Activated CD4-positive, alpha-beta memory T cell treated with anti-CD3 and anti-CD28 coated beads, Interleukin-2, amount 10 ng/mL, durations not matched to agents 7 days and 5 days (primary cell): Measurements from ENCODE around the gene GLI3. TPM values are rescaled to one million over a fixed set of nuclear protein-coding genes. Genes with fewer than 3 reads are reported as not detected.

Source experiments
- CTCF ChIA-PET: fragments of 350-600 bp; sonication (Branson Sonifier 250); formaldehyde crosslinking; loops from one replicate; lab custom pipeline; 2021; ENCODE audit warnings: antibody characterized with exemption, inconsistent platforms; lab: Charles Lee
- POLR2A ChIA-PET: fragments of 350-600 bp; sonication (Branson Sonifier 250); formaldehyde crosslinking; loops from one replicate; lab custom pipeline; 2021; ENCODE audit warnings: antibody characterized with exemption; lab: Charles Lee
- DNase-seq: peaks from one replicate; pipeline ENCODE4 v3.0.0-alpha.2; 2020
- H3K27ac Mint-ChIP-seq: one replicate; pipeline ENCODE4 v1.8.0; 2021; ENCODE audit warnings: mild to moderate bottlenecking, mixed read lengths
- H3K27me3 Mint-ChIP-seq: one replicate; pipeline ENCODE4 v1.8.0; 2021; ENCODE audit warnings: mixed read lengths
- H3K36me3 Mint-ChIP-seq: one replicate; pipeline ENCODE4 v1.8.0; 2021; ENCODE audit warnings: low read depth, mixed read lengths
- H3K4me1 Mint-ChIP-seq: one replicate; pipeline ENCODE4 v1.8.0; 2021; ENCODE audit warnings: mixed read lengths
- H3K4me3 Mint-ChIP-seq: one replicate; pipeline ENCODE4 v1.8.0; 2021; ENCODE audit warnings: mild to moderate bottlenecking, mixed read lengths
- H3K9me3 Mint-ChIP-seq: one replicate; pipeline ENCODE4 v1.8.0; 2021; ENCODE audit warnings: mixed read lengths
- total RNA-seq, 2 experiments: library from RNA; stranded (reverse); gene quantifications; one replicate each; pipeline ENCODE4 v1.2.3, GENCODE V29; 2021

Gene GLI3
- total RNA-seq, 2 experiments from 2014 or later: not detected

- Mint-ChIP-seq H3K27ac (no peak overlapping the region), H3K36me3 (no peaks in the 10 kb centered on the region), H3K4me3 (no peak overlapping the region), H3K4me1 (no peaks in the 10 kb centered on the region), H3K27me3 (peaks cover 5% of the 10 kb centered on the region), H3K9me3 (no peaks in the 10 kb centered on the region)
- ChIA-PET POLR2A (no interaction called here), CTCF (no interaction called here)
- no peak for DNase-seq
Observed at GRCh38 chr7:41964849-41965745, 271.9 kb downstream of the GLI3 start.

GRCh38 chr7:41964183-41964753, 272.7 kb downstream of the GLI3 start:
- Mint-ChIP-seq H3K4me3 (no peak overlapping the region), H3K4me1 (no peaks in the 10 kb centered on the region), H3K27ac (no peak overlapping the region), H3K27me3 (peaks cover 5% of the 10 kb centered on the region), H3K36me3 (no peaks in the 10 kb centered on the region), H3K9me3 (no peaks in the 10 kb centered on the region)
- CTCF ChIA-PET: no interaction called here
- POLR2A ChIA-PET: no interaction called here
- no peak for DNase-seq

GRCh38 chr7:41956705-41957104, 280.3 kb downstream of the GLI3 start:
- no peaks in the 10 kb centered on the region for H3K4me1 Mint-ChIP-seq
- H3K4me3 Mint-ChIP-seq: no peak overlapping the region
- no peaks in the 10 kb centered on the region for H3K9me3 Mint-ChIP-seq
- H3K36me3 Mint-ChIP-seq: no peaks in the 10 kb centered on the region
- CTCF ChIA-PET: no interaction called here
- no peak overlapping the region for H3K27ac Mint-ChIP-seq
- H3K27me3 Mint-ChIP-seq: peaks cover 9% of the 10 kb centered on the region
- DNase-seq: no peak
- POLR2A ChIA-PET: no interaction called here

GRCh38 chr7:41955893-41956675, 280.9 kb downstream of the GLI3 start:
- ChIA-PET POLR2A (no interaction called here), CTCF (interaction anchor here (1.5 kb wide), 1 partner anchor 15 kb away, joined by 5 read pairs; no protein-coding TSS in a partner anchor)
- H3K4me3 Mint-ChIP-seq: no peak overlapping the region
- DNase-seq: no peak
- no peaks in the 10 kb centered on the region for H3K9me3 Mint-ChIP-seq
- H3K27me3 Mint-ChIP-seq: peaks cover 9% of the 10 kb centered on the region
- no peaks in the 10 kb centered on the region for H3K36me3 Mint-ChIP-seq
- no peaks in the 10 kb centered on the region for H3K4me1 Mint-ChIP-seq
- no peak overlapping the region for H3K27ac Mint-ChIP-seq

- Mint-ChIP-seq H3K36me3 (no peaks in the 10 kb centered on the region), H3K9me3 (no peaks in the 10 kb centered on the region), H3K4me1 (no peaks in the 10 kb centered on the region), H3K27me3 (peaks cover 9% of the 10 kb centered on the region), H3K4me3 (no peak overlapping the region), H3K27ac (no peak overlapping the region)
- ChIA-PET CTCF (interaction anchor here (1.5 kb wide), 1 partner anchor 15 kb away, joined by 5 read pairs; no protein-coding TSS in a partner anchor), POLR2A (no interaction called here)
- no peak for DNase-seq
Observed at GRCh38 chr7:41955451-41955850, 281.6 kb downstream of the GLI3 start.

GRCh38 chr7:41954976-41955375, 282.0 kb downstream of the GLI3 start:
- Mint-ChIP-seq H3K4me1 (no peaks in the 10 kb centered on the region), H3K9me3 (no peaks in the 10 kb centered on the region), H3K36me3 (no peaks in the 10 kb centered on the region), H3K27me3 (peaks cover 9% of the 10 kb centered on the region), H3K4me3 (no peak overlapping the region), H3K27ac (no peak overlapping the region)
- ChIA-PET POLR2A (no interaction called here), CTCF (interaction anchor here (0.7 to 1.5 kb wide), 2 partner anchors 12 to 14 kb away, joined by 3 to 5 read pairs; no protein-coding TSS in a partner anchor)
- no peak for DNase-seq

- Mint-ChIP-seq H3K36me3 (no peaks in the 10 kb centered on the region), H3K9me3 (no peaks in the 10 kb centered on the region), H3K4me1 (no peaks in the 10 kb centered on the region), H3K27me3 (peaks cover 2% of the 10 kb centered on the region), H3K27ac (no peak overlapping the region), H3K4me3 (no peak overlapping the region)
- CTCF ChIA-PET: no interaction called here
- DNase-seq: no peak
- POLR2A ChIA-PET: no interaction called here
Observed at GRCh38 chr7:41948503-41948902, 288.5 kb downstream of the GLI3 start.

GRCh38 chr7:41943094-41943577, 293.9 kb downstream of the GLI3 start:
- ChIA-PET POLR2A (no interaction called here), CTCF (interaction anchor here (0.7 to 1.6 kb wide), 13 partner anchors 9 to 987 kb away, joined by 3 to 7 read pairs (median 3); no protein-coding TSS in a partner anchor)
- no peak overlapping the region for H3K27ac Mint-ChIP-seq
- no peaks in the 10 kb centered on the region for H3K9me3 Mint-ChIP-seq
- H3K36me3 Mint-ChIP-seq: no peaks in the 10 kb centered on the region
- no peak overlapping the region for H3K4me3 Mint-ChIP-seq
- peak; percentile 72 for DNase-seq
- H3K4me1 Mint-ChIP-seq: peaks cover 2% of the 10 kb centered on the region
- H3K27me3 Mint-ChIP-seq: peaks cover 18% of the 10 kb centered on the region

- Mint-ChIP-seq H3K36me3 (no peaks in the 10 kb centered on the region), H3K9me3 (no peaks in the 10 kb centered on the region), H3K4me3 (no peak overlapping the region), H3K27ac (no peak overlapping the region), H3K27me3 (peaks cover 18% of the 10 kb centered on the region), H3K4me1 (peaks cover 2% of the 10 kb centered on the region)
- ChIA-PET POLR2A (no interaction called here), CTCF (interaction anchor here (0.7 to 1.6 kb wide), 10 partner anchors 8 to 987 kb away, joined by 3 to 7 read pairs (median 3); no protein-coding TSS in a partner anchor)
- DNase-seq: no peak
Observed at GRCh38 chr7:41942468-41943093, 294.4 kb downstream of the GLI3 start.

- Mint-ChIP-seq H3K36me3 (no peaks in the 10 kb centered on the region), H3K9me3 (no peaks in the 10 kb centered on the region), H3K4me1 (peaks cover 2% of the 10 kb centered on the region), H3K4me3 (no peak overlapping the region), H3K27me3 (peaks cover 21% of the 10 kb centered on the region), H3K27ac (no peak overlapping the region)
- DNase-seq: peak; percentile 59
- CTCF ChIA-PET: interaction anchor here (0.6 to 1.5 kb wide), 21 partner anchors 9 to 1321 kb away, joined by 3 to 8 read pairs (median 4); no protein-coding TSS in a partner anchor
- POLR2A ChIA-PET: no interaction called here
Observed at GRCh38 chr7:41940760-41941343, 296.2 kb downstream of the GLI3 start.

- Mint-ChIP-seq H3K4me1 (peaks cover 2% of the 10 kb centered on the region), H3K27me3 (peaks cover 21% of the 10 kb centered on the region), H3K36me3 (no peaks in the 10 kb centered on the region), H3K9me3 (no peaks in the 10 kb centered on the region), H3K27ac (no peak overlapping the region), H3K4me3 (no peak overlapping the region)
- DNase-seq: no peak
- POLR2A ChIA-PET: no interaction called here
- CTCF ChIA-PET: interaction anchor here (0.6 kb wide), 1 partner anchor 1634 kb away, joined by 4 read pairs; no protein-coding TSS in a partner anchor
Observed at GRCh38 chr7:41938371-41938770, 298.6 kb downstream of the GLI3 start.

GRCh38 chr7:41933427-41933826, 303.6 kb downstream of the GLI3 start:
- no peak overlapping the region for H3K27ac Mint-ChIP-seq
- no peak overlapping the region for H3K4me3 Mint-ChIP-seq
- H3K9me3 Mint-ChIP-seq: no peaks in the 10 kb centered on the region
- peaks cover 15% of the 10 kb centered on the region for H3K27me3 Mint-ChIP-seq
- H3K36me3 Mint-ChIP-seq: no peaks in the 10 kb centered on the region
- DNase-seq: no peak
- ChIA-PET POLR2A (no interaction called here), CTCF (interaction anchor here (1.4 kb wide), 1 partner anchor 10 kb away, joined by 6 read pairs; no protein-coding TSS in a partner anchor)
- H3K4me1 Mint-ChIP-seq: no peaks in the 10 kb centered on the region
